Measurements from ENCODE around the gene INSRR. TPM values are rescaled to one million over a fixed set of nuclear protein-coding genes. Genes with fewer than 3 reads are reported as not detected.

INSRR gene
- total and polyA plus RNA-seq, 2 of the 8 experiments (the other 6 are each of a cell fraction or from before 2014, with no cell fraction given), result 0.02 TPM; not detected in 1

GRCh38 chr1:156809711-156810366, 49.1 kb downstream of the INSRR start (continued):
- TF ChIP-seq, protein P1, sequence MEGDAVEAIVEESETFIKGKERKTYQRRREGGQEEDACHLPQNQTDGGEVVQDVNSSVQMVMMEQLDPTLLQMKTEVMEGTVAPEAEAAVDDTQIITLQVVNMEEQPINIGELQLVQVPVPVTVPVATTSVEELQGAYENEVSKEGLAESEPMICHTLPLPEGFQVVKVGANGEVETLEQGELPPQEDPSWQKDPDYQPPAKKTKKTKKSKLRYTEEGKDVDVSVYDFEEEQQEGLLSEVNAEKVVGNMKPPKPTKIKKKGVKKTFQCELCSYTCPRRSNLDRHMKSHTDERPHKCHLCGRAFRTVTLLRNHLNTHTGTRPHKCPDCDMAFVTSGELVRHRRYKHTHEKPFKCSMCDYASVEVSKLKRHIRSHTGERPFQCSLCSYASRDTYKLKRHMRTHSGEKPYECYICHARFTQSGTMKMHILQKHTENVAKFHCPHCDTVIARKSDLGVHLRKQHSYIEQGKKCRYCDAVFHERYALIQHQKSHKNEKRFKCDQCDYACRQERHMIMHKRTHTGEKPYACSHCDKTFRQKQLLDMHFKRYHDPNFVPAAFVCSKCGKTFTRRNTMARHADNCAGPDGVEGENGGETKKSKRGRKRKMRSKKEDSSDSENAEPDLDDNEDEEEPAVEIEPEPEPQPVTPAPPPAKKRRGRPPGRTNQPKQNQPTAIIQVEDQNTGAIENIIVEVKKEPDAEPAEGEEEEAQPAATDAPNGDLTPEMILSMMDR (IDR thresholded peaks at IDR 0.05; ENCODE audit: control extremely low read depth in 1 of 3, insufficient read depth in 1 of 3, low read depth in 1 of 3, low read length in 3 of 3), result no peak
- TF ChIP-seq SIRT6 (IDR thresholded peaks at IDR 0.05; ENCODE audit: low read length) (no peak), YY1 (IDR thresholded peaks at IDR 0.05; ENCODE audit: low read depth, low read length) (no peak), KDM4A (IDR thresholded peaks at IDR 0.05; ENCODE audit: low read depth, low read length, severe bottlenecking) (no peak), TBP (IDR thresholded peaks at IDR 0.05; ENCODE audit: low read depth, low read length) (no peak), CEBPB (IDR thresholded peaks at IDR 0.05; ENCODE audit: low read depth, low read length) (no peak)
